Measurements from ENCODE around the gene XRCC1.

DNA sequence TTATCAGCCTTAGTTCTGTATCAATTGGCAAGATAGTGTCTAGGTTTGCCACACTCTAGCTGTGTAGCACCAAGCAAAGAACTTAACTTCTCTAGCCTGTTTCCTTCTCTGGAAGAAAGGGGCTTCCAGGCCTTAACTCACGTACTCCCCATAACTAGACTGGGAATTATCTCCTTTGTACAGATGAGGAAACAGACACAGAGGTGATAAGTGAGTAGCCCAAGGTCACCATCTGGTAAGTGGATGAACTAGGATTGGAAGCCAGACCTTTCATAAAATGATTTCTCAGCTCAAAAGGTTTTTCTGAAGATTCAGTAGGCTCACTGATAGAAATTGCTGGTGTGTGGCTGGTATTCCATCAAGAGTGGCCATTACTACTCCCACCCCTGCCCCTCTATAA is 41.0 kb upstream of the XRCC1 start:
- TF ChIP-seq, protein P1, sequence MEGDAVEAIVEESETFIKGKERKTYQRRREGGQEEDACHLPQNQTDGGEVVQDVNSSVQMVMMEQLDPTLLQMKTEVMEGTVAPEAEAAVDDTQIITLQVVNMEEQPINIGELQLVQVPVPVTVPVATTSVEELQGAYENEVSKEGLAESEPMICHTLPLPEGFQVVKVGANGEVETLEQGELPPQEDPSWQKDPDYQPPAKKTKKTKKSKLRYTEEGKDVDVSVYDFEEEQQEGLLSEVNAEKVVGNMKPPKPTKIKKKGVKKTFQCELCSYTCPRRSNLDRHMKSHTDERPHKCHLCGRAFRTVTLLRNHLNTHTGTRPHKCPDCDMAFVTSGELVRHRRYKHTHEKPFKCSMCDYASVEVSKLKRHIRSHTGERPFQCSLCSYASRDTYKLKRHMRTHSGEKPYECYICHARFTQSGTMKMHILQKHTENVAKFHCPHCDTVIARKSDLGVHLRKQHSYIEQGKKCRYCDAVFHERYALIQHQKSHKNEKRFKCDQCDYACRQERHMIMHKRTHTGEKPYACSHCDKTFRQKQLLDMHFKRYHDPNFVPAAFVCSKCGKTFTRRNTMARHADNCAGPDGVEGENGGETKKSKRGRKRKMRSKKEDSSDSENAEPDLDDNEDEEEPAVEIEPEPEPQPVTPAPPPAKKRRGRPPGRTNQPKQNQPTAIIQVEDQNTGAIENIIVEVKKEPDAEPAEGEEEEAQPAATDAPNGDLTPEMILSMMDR (conservative IDR thresholded peaks at IDR 0.05): no peak
- no peak for TF ChIP-seq ZFX (IDR thresholded peaks at IDR 0.05)

All from C4-2B (cell line).